NCI-H510A (cell line): ENCODE results near the gene PARD3.

Experiments used
- DNase-seq: peaks from one replicate; lab custom pipeline; 2025; lab: John Stamatoyannopoulos, UW

The PARD3 gene

GRCh38 chr10:34580214-34580613 is 234.9 kb downstream of the PARD3 start:
- no peak for DNase-seq

GRCh38 chr10:34578468-34578867 is 236.6 kb downstream of the PARD3 start:
- no peak for DNase-seq

GRCh38 chr10:34576797-34577196 is 238.3 kb downstream of the PARD3 start:
- no peak for DNase-seq

- DNase-seq: no peak
Observed at GRCh38 chr10:34575882-34576281, 239.2 kb downstream of the PARD3 start.

- no peak for DNase-seq
Observed at GRCh38 chr10:34574353-34574934, 240.7 kb downstream of the PARD3 start.

GRCh38 chr10:34570887-34571286 is 244.2 kb downstream of the PARD3 start:
- no peak for DNase-seq

- DNase-seq: no peak
Observed at GRCh38 chr10:34567659-34568253, 247.3 kb downstream of the PARD3 start.

- no peak for DNase-seq
Observed at GRCh38 chr10:34565934-34566333, 249.2 kb downstream of the PARD3 start.

- DNase-seq: no peak
Observed at GRCh38 chr10:34558093-34558583, 257.0 kb downstream of the PARD3 start.

- DNase-seq: no peak
Observed at GRCh38 chr10:34557173-34557572, 257.9 kb downstream of the PARD3 start.

- no peak for DNase-seq
Observed at GRCh38 chr10:34555653-34556052, 259.4 kb downstream of the PARD3 start.

- no peak for DNase-seq
Observed at GRCh38 chr10:34553747-34554146, 261.3 kb downstream of the PARD3 start.

- no peak for DNase-seq
Observed at GRCh38 chr10:34551295-34551694, 263.8 kb downstream of the PARD3 start.

- DNase-seq: no peak
Observed at GRCh38 chr10:34549953-34550352, 265.1 kb downstream of the PARD3 start.

- DNase-seq: no peak
Observed at GRCh38 chr10:34549001-34549400, 266.1 kb downstream of the PARD3 start.

- no peak for DNase-seq
Observed at GRCh38 chr10:34548466-34548865, 266.6 kb downstream of the PARD3 start.

- no peak for DNase-seq
Observed at GRCh38 chr10:34547695-34548094, 267.4 kb downstream of the PARD3 start.

GRCh38 chr10:34547291-34547690 is 267.8 kb downstream of the PARD3 start:
- DNase-seq: no peak

GRCh38 chr10:34544400-34544799 is 270.7 kb downstream of the PARD3 start:
- DNase-seq: no peak

- no peak for DNase-seq
Observed at GRCh38 chr10:34543716-34544115, 271.4 kb downstream of the PARD3 start.

GRCh38 chr10:34540492-34540891 is 274.6 kb downstream of the PARD3 start:
- DNase-seq: no peak

GRCh38 chr10:34539533-34540315 is 275.4 kb downstream of the PARD3 start:
- no peak for DNase-seq

- DNase-seq: no peak
Observed at GRCh38 chr10:34538281-34538829, 276.7 kb downstream of the PARD3 start.
